ENCODE data around the gene CSH2. TPM values are rescaled to one million over a fixed set of nuclear protein-coding genes. Genes with fewer than 3 reads are reported as not detected.
"Not testable (repeated sequence)": the region's sequence is repeated elsewhere in the genome, so short reads cannot be mapped to it uniquely, and the experiment has no call there.

CSH2 gene
- total and polyA plus RNA-seq, 2 of the 8 experiments (the other 6 are each of a cell fraction or from before 2014, with no cell fraction given): 0.43 TPM; not detected in 1

GRCh38 chr17:63889026-63889848, 15.8 kb upstream of the CSH2 start:
- not testable (repeated sequence) for H3K27ac ChIP-seq (ENCODE audit: low read depth, low read length); H2BK5ac ChIP-seq (ENCODE audit: low read depth, low read length); H2BK120ac ChIP-seq (replicated peaks; ENCODE audit: low read depth, low read length); H3K23me2 ChIP-seq (ENCODE audit: low read depth, low read length); H2BK20ac ChIP-seq (ENCODE audit: low read length); H3K4me1 ChIP-seq (replicated peaks in 1 of 4; ENCODE audit: control insufficient read depth in 3 of 4, insufficient read depth in 4 of 4, low read length in 3 of 4); H3K27me3 ChIP-seq (replicated peaks in 1 of 4; ENCODE audit: control insufficient read depth in 3 of 4, extremely low read depth in 1 of 4, insufficient read depth in 3 of 4, low read length in 3 of 4); FAIRE-seq; H2BK15ac ChIP-seq (ENCODE audit: low read length); H3K79me1 ChIP-seq (ENCODE audit: low read depth, low read length); H3K14ac ChIP-seq (ENCODE audit: insufficient read length); H3K9me3 ChIP-seq (ENCODE audit: insufficient read depth in 2 of 2, low read depth in 1 of 2, low read length in 1 of 2); H2BK12ac ChIP-seq (ENCODE audit: low read depth, low read length); H4K91ac ChIP-seq (replicated peaks; ENCODE audit: insufficient read length, low read length); H3K56ac ChIP-seq (replicated peaks; ENCODE audit: insufficient read length, low read depth, low read length); H3K79me2 ChIP-seq (ENCODE audit: control insufficient read depth in 1 of 2, insufficient read depth in 2 of 2, low read length in 2 of 2); H4K20me1 ChIP-seq (replicated peaks in 1 of 2; ENCODE audit: control insufficient read depth in 1 of 2, insufficient read depth in 2 of 2, low read length in 2 of 2); H3K4me2 ChIP-seq (ENCODE audit: insufficient read depth in 1 of 2, low read depth in 2 of 2, low read length in 2 of 2); H4K8ac ChIP-seq (ENCODE audit: extremely low read depth, insufficient read depth, low read length); H3K4me3 ChIP-seq (ENCODE audit: extremely low read depth in 1 of 4, insufficient read depth in 2 of 4, low read depth in 3 of 4, low read length in 4 of 4); H3K36me3 ChIP-seq (ENCODE audit: control insufficient read depth in 2 of 4, insufficient read depth in 4 of 4, low read length in 3 of 4); H2AK5ac ChIP-seq (ENCODE audit: low read depth, low read length); H2AFZ ChIP-seq (ENCODE audit: low read length); H3K18ac ChIP-seq (ENCODE audit: extremely low read depth, low read length); H3K4ac ChIP-seq (replicated peaks; ENCODE audit: insufficient read length, low read depth, low read length); H3K23ac ChIP-seq (ENCODE audit: insufficient read length); H3K9ac ChIP-seq (replicated peaks in 1 of 4; ENCODE audit: extremely low read depth in 1 of 4, low read depth in 3 of 4, low read length in 3 of 4); H4K5ac ChIP-seq (ENCODE audit: insufficient read length, low read depth, low read length)
- DNase-seq (ENCODE audit: low read depth in 1 of 2, low spot score in 2 of 2): peak in 1 of 2 experiments; percentile 65
- peak; percentile 60 to 67 (median 66) for TF ChIP-seq CTCF (IDR thresholded peaks at IDR 0.05; ENCODE audit: control extremely low read depth in 1 of 3, insufficient read depth in 1 of 3, low read depth in 1 of 3, low read length in 3 of 3)
- TF ChIP-seq RAD21 (IDR thresholded peaks at IDR 0.05 in 1 of 2, conservative IDR thresholded peaks at IDR 0.05 in 1 of 2; ENCODE audit: low read depth in 2 of 2, low read length in 2 of 2): peak; percentile 46 to 58
- CTCF ChIA-PET (ENCODE audit: partially characterized antibody): interaction anchor here (0.6 to 7.2 kb wide), 29 partner anchors 8 to 1661 kb away, joined by 3 to 87 read pairs (median 5); partner anchors contain the start of genes CSHL1, ERN1, GH1 and GH2
- WGBS, 2 experiments (ENCODE audit: extremely low coverage in 1 of 2, insufficient coverage in 1 of 2, insufficient read length in 1 of 2, insufficient replicate concordance in 2 of 2, low coverage in 1 of 2, low lambda C conversion rate in 2 of 2, missing lambda C conversion rate in 1 of 2): 50% methylated on average over 13 of the region's 13 CpGs; no CpG with 5 or more reads in 1 of the 2 experiments
- POLR2A ChIA-PET (ENCODE audit: partially characterized antibody): interaction anchor here (1.0 kb wide), 1 partner anchor 29 kb away, joined by 3 read pairs; no protein-coding TSS in a partner anchor

All from H1 (cell line).